ENCODE results near the gene RIOK3.

The RIOK3 gene

GRCh38 chr18:23451011-23451410, 2.1 kb upstream of the RIOK3 start:
- Histone ChIP-seq H3K27ac (ENCODE audit: extremely low read depth, low read depth, low read length) (no peak overlapping the region), H3K9me3 (ENCODE audit: control insufficient read depth, insufficient read depth, low read depth, low read length) (no peaks in the 10 kb centered on the region), H3K4me3 (ENCODE audit: low read depth, low read length) (no peak overlapping the region), H3K36me3 (ENCODE audit: control insufficient read depth in 2 of 2, insufficient read depth in 1 of 2, low read length in 2 of 2) (no peaks in the 10 kb centered on the region), H3K4me1 (ENCODE audit: control insufficient read depth, insufficient read depth, low read length) (peaks cover 4% of the 10 kb centered on the region; the same call in 1 of the 2 replicates)
- TF ChIP-seq ZNF280D (tag by site-specific recombination; IDR thresholded peaks at IDR 0.05) (no peak), ZNF785 (tag by site-specific recombination; IDR thresholded peaks at IDR 0.05) (no peak), ZNF184 (tag by site-specific recombination; IDR thresholded peaks at IDR 0.05) (no peak), KLF10 (tag by site-specific recombination; IDR thresholded peaks at IDR 0.05) (no peak), ELK4 (IDR thresholded peaks at IDR 0.05; ENCODE audit: borderline replicate concordance, low read depth, low read length) (no peak), ZBTB48 (tag by site-specific recombination; IDR thresholded peaks at IDR 0.05) (no peak), ZNF670 (tag by site-specific recombination; IDR thresholded peaks at IDR 0.05; ENCODE audit: low read depth) (no peak), MYNN (tag by site-specific recombination; IDR thresholded peaks at IDR 0.05; ENCODE audit: borderline replicate concordance) (no peak), ZNF548 (tag by site-specific recombination; IDR thresholded peaks at IDR 0.05) (no peak), ZIC2 (tag by site-specific recombination; IDR thresholded peaks at IDR 0.05) (no peak)
- POLR2A ChIA-PET: no interaction called here
- CTCF ChIA-PET: no interaction called here

GRCh38 chr18:23451491-23451890, 1.6 kb upstream of the RIOK3 start:
- Histone ChIP-seq H3K4me3 (ENCODE audit: low read depth, low read length) (no peak overlapping the region), H3K4me1 (ENCODE audit: control insufficient read depth, insufficient read depth, low read length) (peaks cover 4% of the 10 kb centered on the region; the same call in 1 of the 2 replicates), H3K27ac (ENCODE audit: extremely low read depth, low read depth, low read length) (no peak overlapping the region), H3K9me3 (ENCODE audit: control insufficient read depth, insufficient read depth, low read depth, low read length) (no peaks in the 10 kb centered on the region), H3K36me3 (ENCODE audit: control insufficient read depth in 2 of 2, insufficient read depth in 1 of 2, low read length in 2 of 2) (peaks cover 0 to under 1% of the 10 kb centered on the region in 2 experiments; a peak in 1 of 3 replicates)
- ChIA-PET CTCF (no interaction called here), POLR2A (no interaction called here)
- TF ChIP-seq PRDM6 (tag by site-specific recombination; IDR thresholded peaks at IDR 0.05) (no peak), CTCF (tag by site-specific recombination; IDR thresholded peaks at IDR 0.05) (no peak), ZFHX2 (tag by site-specific recombination; conservative IDR thresholded peaks at IDR 0.05) (no peak), ZNF544 (tag by site-specific recombination; IDR thresholded peaks at IDR 0.05) (no peak), ZNF518A (tag by site-specific recombination; conservative IDR thresholded peaks at IDR 0.05; ENCODE audit: low read depth) (no peak), ZNF510 (tag by site-specific recombination; IDR thresholded peaks at IDR 0.05; ENCODE audit: insufficient replicate concordance) (no peak), MEIS1 (CRISPR knock-in tag; IDR thresholded peaks at IDR 0.05; ENCODE audit: borderline replicate concordance) (no peak), ZNF157 (tag by site-specific recombination; IDR thresholded peaks at IDR 0.05) (no peak), PBX3 (CRISPR knock-in tag; IDR thresholded peaks at IDR 0.05) (no peak), ZBTB6 (tag by site-specific recombination; IDR thresholded peaks at IDR 0.05) (no peak)

All from HEK293 (cell line).